CD4-positive, alpha-beta T cell (primary cell): ENCODE measurements around the gene MYH14. TPM values are rescaled to one million over a fixed set of nuclear protein-coding genes. Genes with fewer than 3 reads are reported as not detected.

Source experiments
- ATAC-seq: fragments of 200-7000 bp; cut with Tn5 transposase; one replicate; pipeline ENCODE4 v1.10.0; 2022; ENCODE audit warnings: mild to moderate bottlenecking; ENCODE audit not compliant: poor library complexity
- CTCF ChIA-PET: fragments of 350-600 bp; sonication (Branson Sonifier 250); formaldehyde crosslinking; loops from one replicate; lab custom pipeline; 2021; ENCODE audit warnings: antibody characterized with exemption, inconsistent platforms; lab: Charles Lee
- POLR2A ChIA-PET: fragments of 350-600 bp; sonication (Branson Sonifier 250); formaldehyde crosslinking; loops from one replicate; lab custom pipeline; 2021; ENCODE audit warnings: antibody characterized with exemption, inconsistent platforms; lab: Charles Lee
- DNase-seq, 14 experiments: peaks; one replicate each; pipeline ENCODE4 v3.0.0-alpha.2; 2013 to 2020; ENCODE audit warnings: mixed read lengths in 2 of 14
- H3K27ac ChIP-seq, 2 donors: one replicate each; pipeline versions ENCODE4 v1.5.1 to v1.7.0; 2013; ENCODE audit warnings: low read length in 2 of 2, low read depth in 1 of 2, mild to moderate bottlenecking in 1 of 2
- H3K27me3 ChIP-seq, 2 experiments: 1 replicate in 1 of 2; 2 replicates in 1 of 2; pipeline versions ENCODE4 v1.6.1 to v1.7.0; 2013; ENCODE audit warnings: low read length in 2 of 2, control low read depth in 1 of 2, mild to moderate bottlenecking in 1 of 2, moderate library complexity in 1 of 2; ENCODE audit not compliant: insufficient read depth in 2 of 2, control insufficient read depth in 1 of 2
- H3K36me3 ChIP-seq: one replicate; pipeline ENCODE4 v1.6.1; 2013; ENCODE audit warnings: low read length, control low read depth; ENCODE audit not compliant: insufficient read depth
- H3K4me1 ChIP-seq: one replicate; pipeline ENCODE4 v1.6.1; 2013; ENCODE audit warnings: low read length, control low read depth; ENCODE audit not compliant: insufficient read depth
- H3K4me3 ChIP-seq: one replicate; pipeline ENCODE4 v1.5.1; 2013; ENCODE audit warnings: mild to moderate bottlenecking, low read length, moderate library complexity
- H3K9me3 ChIP-seq, 2 experiments: 1 replicate in 1 of 2; 2 replicates in 1 of 2; pipeline versions ENCODE4 v1.6.1 to v1.7.0; 2013; ENCODE audit warnings: low read length in 2 of 2, mild to moderate bottlenecking in 2 of 2, control low read depth in 1 of 2, moderate library complexity in 1 of 2; ENCODE audit not compliant: control insufficient read depth in 1 of 2, insufficient read depth in 1 of 2
- H3K27ac Mint-ChIP-seq: one replicate; pipeline ENCODE4 v1.8.0; 2020; ENCODE audit warnings: mixed read lengths
- H3K27me3 Mint-ChIP-seq: one replicate; pipeline ENCODE4 v1.8.0; 2021; ENCODE audit warnings: mixed read lengths
- H3K36me3 Mint-ChIP-seq: one replicate; pipeline ENCODE4 v1.8.0; 2021; ENCODE audit warnings: low read depth, mixed read lengths
- H3K4me1 Mint-ChIP-seq: one replicate; pipeline ENCODE4 v1.8.0; 2021; ENCODE audit warnings: low read depth, mixed read lengths
- H3K4me3 Mint-ChIP-seq: one replicate; pipeline ENCODE4 v1.8.0; 2020; ENCODE audit warnings: mild to moderate bottlenecking, mixed read lengths
- H3K9me3 Mint-ChIP-seq: one replicate; pipeline ENCODE4 v1.8.0; 2020; ENCODE audit warnings: mixed read lengths
- intact Hi-C, 2 experiments: fragments of 100-400 bp; cut with DNase I in 1 of 2; cut with micrococcal nuclease in 1 of 2; formaldehyde crosslinking; loops; one replicate each; pipeline versions ENCODE4 v1.15.1 to v1.9.0; 2023 to 2025; cut with DNase I, micrococcal nuclease
- total RNA-seq, 174 experiments: library from RNA in 2 of 174; stranded (reverse) in 2 of 174; gene quantifications; one replicate each; pipeline ENCODE4 v1.2.3 and lab custom pipeline; 2021 to 2026
- TF ChIP-seq, protein P1 (sequence below): fragments of 200-600 bp; IDR thresholded peaks from one replicate; pipeline ENCODE4 v1.8.0; 2022; ENCODE audit warnings: antibody characterized with exemption, mild to moderate bottlenecking

The MYH14 gene
- total RNA-seq, 2 experiments from 2014 or later = not detected

DNA sequence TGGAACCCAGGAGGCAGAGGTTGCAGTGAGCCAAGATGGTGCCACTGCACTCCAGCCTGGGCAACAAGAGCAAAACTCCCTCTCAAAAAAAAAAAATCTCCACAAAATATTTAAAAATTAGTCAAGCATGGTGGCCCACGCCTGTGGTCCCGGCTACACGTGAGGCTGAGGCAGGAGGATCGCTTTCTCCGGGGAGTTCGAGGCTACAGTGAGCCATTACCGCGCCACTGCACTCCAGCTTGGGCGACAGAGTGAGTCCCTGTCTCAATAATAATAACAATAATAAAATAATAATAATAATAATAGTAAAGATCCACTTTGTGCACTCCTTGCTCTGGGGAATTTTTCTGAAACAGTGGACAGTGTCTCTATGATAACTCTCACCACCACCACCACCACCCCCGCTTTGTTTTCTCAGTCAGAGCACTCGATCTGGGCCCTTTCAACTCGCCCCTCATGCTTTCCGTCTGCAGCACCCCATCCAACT lies 153.3 kb downstream of the MYH14 start:
- TF ChIP-seq, protein P1, sequence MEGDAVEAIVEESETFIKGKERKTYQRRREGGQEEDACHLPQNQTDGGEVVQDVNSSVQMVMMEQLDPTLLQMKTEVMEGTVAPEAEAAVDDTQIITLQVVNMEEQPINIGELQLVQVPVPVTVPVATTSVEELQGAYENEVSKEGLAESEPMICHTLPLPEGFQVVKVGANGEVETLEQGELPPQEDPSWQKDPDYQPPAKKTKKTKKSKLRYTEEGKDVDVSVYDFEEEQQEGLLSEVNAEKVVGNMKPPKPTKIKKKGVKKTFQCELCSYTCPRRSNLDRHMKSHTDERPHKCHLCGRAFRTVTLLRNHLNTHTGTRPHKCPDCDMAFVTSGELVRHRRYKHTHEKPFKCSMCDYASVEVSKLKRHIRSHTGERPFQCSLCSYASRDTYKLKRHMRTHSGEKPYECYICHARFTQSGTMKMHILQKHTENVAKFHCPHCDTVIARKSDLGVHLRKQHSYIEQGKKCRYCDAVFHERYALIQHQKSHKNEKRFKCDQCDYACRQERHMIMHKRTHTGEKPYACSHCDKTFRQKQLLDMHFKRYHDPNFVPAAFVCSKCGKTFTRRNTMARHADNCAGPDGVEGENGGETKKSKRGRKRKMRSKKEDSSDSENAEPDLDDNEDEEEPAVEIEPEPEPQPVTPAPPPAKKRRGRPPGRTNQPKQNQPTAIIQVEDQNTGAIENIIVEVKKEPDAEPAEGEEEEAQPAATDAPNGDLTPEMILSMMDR = no peak
- H3K4me1 Mint-ChIP-seq = peaks cover 44% of the 10 kb centered on the region
- peak overlapping the region; percentile 94 for H3K4me3 Mint-ChIP-seq
- ATAC-seq (no peak), DNase-seq (no peak)
- peak overlapping the region; percentile 98 for H3K27ac Mint-ChIP-seq
- Histone ChIP-seq H3K36me3 (no peaks in the 10 kb centered on the region), H3K27ac (peak overlapping the region in 1 of 2 donors; percentile 94), H3K4me3 (peak overlapping the region; percentile 62), H3K27me3 (no peaks in the 10 kb centered on the region), H3K9me3 (peaks cover 0 to 4% of the 10 kb centered on the region in 2 experiments), H3K4me1 (peaks cover 34% of the 10 kb centered on the region)
- no peaks in the 10 kb centered on the region for H3K27me3 Mint-ChIP-seq
- CTCF ChIA-PET = interaction anchor here (0.7 to 2.7 kb wide), 12 partner anchors 8 to 199 kb away, joined by 3 to 28 read pairs (median 5); partner anchors contain the start of genes JOSD2, KCNC3, NAPSA and NR1H2
- POLR2A ChIA-PET = interaction anchor here (0.6 to 2.8 kb wide), 15 partner anchors 10 to 565 kb away, joined by 3 to 43 read pairs (median 7); partner anchors contain the start of genes JOSD2, KCNC3, NAPSA and NR1H2
- H3K9me3 Mint-ChIP-seq = no peaks in the 10 kb centered on the region
- H3K36me3 Mint-ChIP-seq = peaks cover 7% of the 10 kb centered on the region
- intact Hi-C loops = loop anchor here (1.0 to 5.0 kb wide), 7 partner anchors 23 to 566 kb away; partner anchors contain the start of gene POLD1 (in 1 of the 2)

DNA sequence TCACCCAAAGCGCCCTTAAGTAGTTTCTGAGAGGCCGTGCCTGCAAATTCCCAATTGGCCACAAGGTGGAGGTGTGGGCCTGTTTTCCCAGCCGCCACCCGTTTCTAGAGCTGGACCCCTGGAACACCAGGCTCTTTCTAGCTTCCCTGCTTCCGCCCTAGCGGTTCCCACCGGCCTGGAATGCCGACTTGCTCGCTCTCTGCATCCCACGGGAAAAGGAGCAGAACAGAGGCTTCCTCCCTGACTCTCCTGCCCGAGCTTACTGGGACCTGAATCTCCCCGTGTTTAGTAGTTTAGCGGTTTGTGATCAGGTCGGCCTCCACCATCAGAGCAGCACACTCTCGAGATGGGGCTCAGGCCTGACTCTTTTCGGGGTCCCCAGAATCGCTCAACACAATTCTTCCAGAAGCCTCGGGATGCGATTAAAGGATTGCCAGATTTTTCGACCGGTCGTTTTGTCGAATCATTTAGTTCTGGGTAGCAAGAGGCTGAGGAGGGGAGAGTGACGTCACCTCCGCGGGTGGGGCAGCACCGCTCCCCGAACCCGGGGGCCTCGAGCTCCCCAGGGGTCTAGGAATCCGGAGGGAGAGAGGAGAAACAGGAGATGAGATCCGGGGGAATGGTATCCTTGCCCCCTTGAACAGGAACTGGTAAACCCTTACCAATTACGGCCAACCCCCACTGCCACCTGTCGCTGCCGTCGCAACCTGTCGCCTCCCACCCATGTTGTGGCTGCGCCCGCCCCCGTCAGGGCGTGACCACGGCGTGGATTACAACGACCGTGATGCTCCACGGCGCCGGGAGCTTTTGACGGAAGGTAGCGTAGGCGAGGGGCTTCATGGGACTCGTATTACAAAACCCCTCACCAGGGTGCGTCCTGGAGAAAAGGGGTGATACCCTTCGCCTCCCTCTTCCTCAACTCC lies 154.0 kb downstream of the MYH14 start:
- Mint-ChIP-seq H3K9me3 (no peaks in the 10 kb centered on the region), H3K27me3 (no peaks in the 10 kb centered on the region), H3K27ac (peak overlapping the region; percentile 98), H3K4me3 (peak overlapping the region; percentile 94), H3K36me3 (peaks cover 7% of the 10 kb centered on the region), H3K4me1 (peaks cover 51% of the 10 kb centered on the region)
- intact Hi-C loops = loop anchor here (1.0 to 5.0 kb wide), 7 partner anchors 24 to 565 kb away; partner anchors contain the start of gene POLD1 (in 1 of the 2)
- H3K4me1 ChIP-seq = peaks cover 34% of the 10 kb centered on the region
- peak overlapping the region; percentile 62 for H3K4me3 ChIP-seq
- ChIA-PET POLR2A (interaction anchor here (0.6 to 2.8 kb wide), 23 partner anchors 10 to 565 kb away, joined by 3 to 43 read pairs (median 6); partner anchors contain the start of genes GARIN5A, JOSD2, KCNC3 and NAPSA), CTCF (interaction anchor here (0.5 to 2.7 kb wide), 16 partner anchors 8 to 426 kb away, joined by 3 to 28 read pairs (median 4); partner anchors contain the start of genes JOSD2, KCNC3, NAPSA and NR1H2)
- DNase-seq = peak; percentile 73 to 94 (median 85)
- H3K27ac ChIP-seq = peak overlapping the region; percentile 94 to 96
- no peaks in the 10 kb centered on the region for H3K36me3 ChIP-seq
- peaks cover 0 to 4% of the 10 kb centered on the region in 2 experiments for H3K9me3 ChIP-seq
- no peaks in the 10 kb centered on the region for H3K27me3 ChIP-seq
- TF ChIP-seq, protein P1 = peak; percentile 92
- peak; percentile 84 for ATAC-seq
